ENCODE data around the gene KNDC1.

Gene KNDC1

DNA sequence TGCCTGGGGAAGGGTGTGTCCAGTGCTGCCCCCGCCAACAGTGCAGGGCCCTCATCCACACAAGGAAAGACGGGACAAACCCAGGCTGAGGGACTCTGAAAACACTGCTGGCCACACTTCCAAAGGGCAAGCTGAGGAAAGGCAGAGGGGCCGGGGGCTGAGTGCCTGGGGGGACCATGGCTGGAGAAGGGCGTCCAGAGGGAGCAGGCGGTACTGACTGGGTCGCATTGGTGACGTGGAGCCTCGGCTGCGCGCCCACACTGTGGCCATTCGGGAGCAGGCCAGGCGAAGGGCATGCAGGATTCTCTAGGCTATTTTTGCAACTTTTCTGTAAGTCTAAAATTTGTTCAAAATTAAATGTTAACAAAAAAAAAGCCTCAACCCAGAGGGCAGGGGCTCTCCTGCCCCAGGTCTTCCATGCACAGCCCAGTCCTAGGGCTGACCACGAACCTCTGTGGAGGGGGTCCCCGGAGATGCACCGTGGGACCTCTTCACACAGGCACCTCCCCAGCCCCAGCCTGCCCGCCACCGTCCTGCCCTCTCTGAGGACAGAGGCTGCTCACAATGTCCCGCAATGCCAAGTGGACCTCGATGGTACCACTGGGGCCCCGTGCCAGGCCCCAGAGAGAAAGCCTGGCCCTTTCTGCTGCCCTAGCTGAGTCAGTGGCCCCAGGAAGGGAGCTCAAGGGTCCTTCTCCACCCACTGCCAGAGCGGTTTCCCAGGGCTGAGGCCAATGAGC is 106.2 kb downstream of the KNDC1 start:
- H3K36me3 ChIP-seq (ENCODE audit: control insufficient read depth, insufficient read depth, low read length) = peaks cover 29% of the 10 kb centered on the region
- TF ChIP-seq, protein P1, sequence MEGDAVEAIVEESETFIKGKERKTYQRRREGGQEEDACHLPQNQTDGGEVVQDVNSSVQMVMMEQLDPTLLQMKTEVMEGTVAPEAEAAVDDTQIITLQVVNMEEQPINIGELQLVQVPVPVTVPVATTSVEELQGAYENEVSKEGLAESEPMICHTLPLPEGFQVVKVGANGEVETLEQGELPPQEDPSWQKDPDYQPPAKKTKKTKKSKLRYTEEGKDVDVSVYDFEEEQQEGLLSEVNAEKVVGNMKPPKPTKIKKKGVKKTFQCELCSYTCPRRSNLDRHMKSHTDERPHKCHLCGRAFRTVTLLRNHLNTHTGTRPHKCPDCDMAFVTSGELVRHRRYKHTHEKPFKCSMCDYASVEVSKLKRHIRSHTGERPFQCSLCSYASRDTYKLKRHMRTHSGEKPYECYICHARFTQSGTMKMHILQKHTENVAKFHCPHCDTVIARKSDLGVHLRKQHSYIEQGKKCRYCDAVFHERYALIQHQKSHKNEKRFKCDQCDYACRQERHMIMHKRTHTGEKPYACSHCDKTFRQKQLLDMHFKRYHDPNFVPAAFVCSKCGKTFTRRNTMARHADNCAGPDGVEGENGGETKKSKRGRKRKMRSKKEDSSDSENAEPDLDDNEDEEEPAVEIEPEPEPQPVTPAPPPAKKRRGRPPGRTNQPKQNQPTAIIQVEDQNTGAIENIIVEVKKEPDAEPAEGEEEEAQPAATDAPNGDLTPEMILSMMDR (IDR thresholded peaks at IDR 0.05; ENCODE audit: insufficient read depth, low read length, poor library complexity, severe bottlenecking) = no peak
- no peak for DNase-seq (ENCODE audit: extremely low read depth, insufficient read length)
- H3K27me3 ChIP-seq (replicated peaks; ENCODE audit: control insufficient read depth, insufficient read depth, low read length) = no peaks in the 10 kb centered on the region
- H3K4me3 ChIP-seq (replicated peaks; ENCODE audit: low read depth, low read length) = no peak overlapping the region

DNA sequence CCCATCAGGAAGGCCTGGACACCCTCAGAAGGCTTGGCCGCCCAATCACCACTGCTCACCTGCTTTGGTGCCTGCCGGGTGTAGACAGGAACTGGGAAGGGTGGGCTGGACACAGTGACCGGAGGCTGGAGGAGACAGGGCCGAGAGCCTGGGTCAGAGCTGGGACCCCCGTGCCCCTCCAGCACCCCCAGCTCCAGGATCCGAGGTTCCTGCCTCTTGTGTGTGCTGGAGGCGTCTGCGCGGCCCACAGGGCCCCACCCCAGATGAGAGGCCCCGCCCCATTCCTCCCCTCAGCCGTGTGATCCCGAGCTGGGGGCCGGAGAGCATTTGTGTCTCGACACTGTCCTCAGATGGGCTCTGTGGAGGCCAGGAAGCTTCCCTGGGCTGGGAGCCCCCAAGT is 107.3 kb downstream of the KNDC1 start:
- DNase-seq (ENCODE audit: extremely low read depth, insufficient read length) = no peak
- peaks cover 31% of the 10 kb centered on the region for H3K36me3 ChIP-seq (ENCODE audit: control insufficient read depth, insufficient read depth, low read length)
- H3K27me3 ChIP-seq (replicated peaks; ENCODE audit: control insufficient read depth, insufficient read depth, low read length) = no peaks in the 10 kb centered on the region
- H3K4me3 ChIP-seq (replicated peaks; ENCODE audit: low read depth, low read length) = no peak overlapping the region
- TF ChIP-seq, protein P1 (IDR thresholded peaks at IDR 0.05; ENCODE audit: insufficient read depth, low read length, poor library complexity, severe bottlenecking) = no peak

DNA sequence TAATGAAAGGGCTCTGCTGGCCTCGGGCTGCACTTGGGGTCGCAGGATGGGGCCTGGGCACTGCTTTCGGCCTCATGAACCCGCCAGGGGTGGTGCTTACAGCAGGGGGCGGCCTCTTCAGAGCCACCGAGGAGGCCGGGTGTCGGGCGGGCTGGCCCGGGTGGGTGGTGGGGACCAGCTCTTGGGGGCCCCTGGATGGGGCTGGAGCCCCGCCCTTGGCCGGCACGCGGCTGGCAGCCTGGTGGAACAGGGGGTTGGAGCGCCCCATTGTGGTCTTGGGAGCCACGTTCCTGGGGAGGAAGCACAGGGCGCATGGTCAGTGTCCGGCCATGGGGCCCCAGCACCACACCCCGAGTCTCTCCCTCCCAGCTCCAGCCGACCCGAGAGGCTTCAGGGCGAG is 107.8 kb downstream of the KNDC1 start:
- DNase-seq (ENCODE audit: extremely low read depth, insufficient read length) = no peak
- TF ChIP-seq, protein P1 (IDR thresholded peaks at IDR 0.05; ENCODE audit: insufficient read depth, low read length, poor library complexity, severe bottlenecking) = no peak
- Histone ChIP-seq H3K27me3 (replicated peaks; ENCODE audit: control insufficient read depth, insufficient read depth, low read length) (no peaks in the 10 kb centered on the region), H3K4me3 (replicated peaks; ENCODE audit: low read depth, low read length) (no peak overlapping the region), H3K36me3 (ENCODE audit: control insufficient read depth, insufficient read depth, low read length) (peaks cover 31% of the 10 kb centered on the region)

DNA sequence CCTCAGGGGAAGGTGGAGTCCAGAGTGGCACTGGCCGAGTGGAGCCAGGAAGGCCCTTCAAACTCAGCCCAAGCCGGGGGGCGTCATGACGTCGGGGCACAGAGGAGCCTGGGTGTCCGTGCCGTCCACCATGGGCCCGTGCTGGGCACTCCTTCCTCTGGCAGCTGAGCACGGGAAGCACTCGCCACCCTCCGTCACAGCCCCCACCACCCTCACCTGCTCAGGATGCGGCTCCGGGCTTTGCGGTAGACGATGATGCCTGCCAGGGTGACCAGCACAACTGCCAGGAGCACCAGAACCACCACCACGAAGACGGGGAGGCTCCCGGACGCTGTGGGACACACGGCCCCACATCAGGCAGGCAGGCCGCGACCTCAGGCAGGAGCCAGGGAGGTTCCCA is 108.5 kb downstream of the KNDC1 start:
- H3K36me3 ChIP-seq (ENCODE audit: control insufficient read depth, insufficient read depth, low read length) = peaks cover 35% of the 10 kb centered on the region
- TF ChIP-seq, protein P1 (IDR thresholded peaks at IDR 0.05; ENCODE audit: insufficient read depth, low read length, poor library complexity, severe bottlenecking) = no peak

DNA sequence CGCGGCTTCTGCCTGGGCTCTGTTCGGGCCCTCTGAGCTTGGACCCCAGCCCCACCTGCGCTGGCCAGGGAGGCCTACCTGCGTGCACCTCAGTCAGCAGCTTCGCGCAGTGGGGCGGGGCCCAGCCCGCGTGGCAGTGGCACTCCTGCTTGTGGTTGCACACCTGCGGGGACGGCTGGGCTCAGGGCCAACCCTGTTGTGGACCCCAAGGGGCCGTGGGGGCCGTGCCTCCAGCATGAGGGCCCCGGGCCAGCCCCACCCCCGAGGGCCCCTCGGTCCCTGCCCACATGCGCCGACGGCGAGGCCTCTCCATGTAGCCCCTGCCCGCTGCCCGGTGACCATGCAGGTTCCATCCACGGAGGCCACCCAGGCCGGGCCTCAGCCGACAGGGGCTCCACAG is 109.3 kb downstream of the KNDC1 start:
- Histone ChIP-seq H3K4me3 (replicated peaks; ENCODE audit: low read depth, low read length) (no peak overlapping the region), H3K36me3 (ENCODE audit: control insufficient read depth, insufficient read depth, low read length) (peaks cover 35% of the 10 kb centered on the region), H3K27me3 (replicated peaks; ENCODE audit: control insufficient read depth, insufficient read depth, low read length) (no peaks in the 10 kb centered on the region)
- TF ChIP-seq, protein P1 (IDR thresholded peaks at IDR 0.05; ENCODE audit: insufficient read depth, low read length, poor library complexity, severe bottlenecking) = no peak
- DNase-seq (ENCODE audit: extremely low read depth, insufficient read length) = no peak

More for the DNA sequence above, 108.5 kb downstream of the KNDC1 start:
- Histone ChIP-seq H3K27me3 (replicated peaks; ENCODE audit: control insufficient read depth, insufficient read depth, low read length) (no peaks in the 10 kb centered on the region), H3K4me3 (replicated peaks; ENCODE audit: low read depth, low read length) (no peak overlapping the region)
- no peak for DNase-seq (ENCODE audit: extremely low read depth, insufficient read length)
